GM19099 (cell line): ENCODE measurements around the gene MAP2K7.

Experiments
- POLR2A ChIP-seq: IDR thresholded peaks from 3 replicates; pipeline ENCODE4 v1.6.1; 2011; ENCODE audit warnings: low read depth; ENCODE audit not compliant: insufficient read length; ENCODE audit errors: extremely low read depth

MAP2K7 gene

GRCh38 chr19:7924651-7925170 lies 21.0 kb downstream of the MAP2K7 start:
- TF ChIP-seq POLR2A: no peak

- no peak for TF ChIP-seq POLR2A
These were observed 21.6 kb downstream of the MAP2K7 start for GRCh38 chr19:7925171-7925851.

- no peak for TF ChIP-seq POLR2A
These were observed 22.5 kb downstream of the MAP2K7 start, which contains the start of gene CTXN1 for GRCh38 chr19:7926021-7926726. Gene CTXN1, minus strand, starts transcription at chr19:7926135. Its CDS starts 597 bp downstream, at chr19:7925538.

- TF ChIP-seq POLR2A: no peak
These were observed 23.3 kb downstream of the MAP2K7 start for GRCh38 chr19:7926727-7927604.

GRCh38 chr19:7927605-7928333 lies 24.1 kb downstream of the MAP2K7 start:
- peak; percentile 23 for TF ChIP-seq POLR2A

GRCh38 chr19:7928334-7928706 lies 24.6 kb downstream of the MAP2K7 start:
- no peak for TF ChIP-seq POLR2A

DNA sequence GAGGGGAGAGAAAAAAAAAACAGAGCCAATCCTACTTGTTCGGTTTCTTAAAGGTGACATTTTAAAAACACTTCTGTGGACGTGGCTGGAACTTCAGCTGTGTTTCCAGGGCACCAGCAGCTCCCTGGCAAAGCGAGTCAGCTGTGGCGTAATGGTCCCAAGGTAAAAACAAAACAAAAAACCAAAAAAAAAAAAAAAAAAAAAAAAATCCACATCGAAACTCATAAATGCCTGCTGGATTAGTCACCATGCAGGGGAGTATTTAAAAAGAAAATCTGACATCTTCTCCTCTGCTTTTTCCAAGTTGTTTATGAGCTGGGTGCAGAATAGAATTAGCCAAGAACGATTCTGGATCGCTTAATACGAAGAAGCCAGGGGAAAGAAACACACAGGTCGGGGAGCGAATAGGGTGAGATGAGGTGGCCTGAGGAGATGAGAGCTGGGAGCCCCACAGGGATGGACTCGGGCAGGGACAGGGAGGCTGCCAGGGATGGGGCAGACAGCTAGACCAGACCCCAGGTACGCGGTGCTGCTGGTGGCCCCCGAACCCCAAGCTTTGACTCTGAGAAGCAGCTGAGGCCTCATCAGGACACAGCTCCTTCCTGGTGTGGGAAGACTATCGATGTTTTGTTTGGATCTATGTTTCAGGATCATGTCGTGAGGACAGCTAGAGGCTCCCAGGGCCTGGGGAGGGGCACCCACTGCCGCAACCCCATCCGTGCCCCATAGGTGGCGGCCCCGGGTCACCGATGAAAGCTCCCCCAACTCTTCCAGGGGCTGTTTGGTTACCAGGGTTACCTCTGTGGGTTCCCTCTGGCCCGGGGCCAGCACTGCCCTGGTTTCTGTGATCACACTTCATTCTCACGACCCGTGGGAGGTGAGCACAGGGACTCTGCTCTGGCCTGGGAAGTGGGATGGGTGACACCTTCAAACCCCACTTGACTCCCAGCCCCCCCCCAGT lies 25.3 kb downstream of the MAP2K7 start:
- TF ChIP-seq POLR2A: no peak

DNA sequence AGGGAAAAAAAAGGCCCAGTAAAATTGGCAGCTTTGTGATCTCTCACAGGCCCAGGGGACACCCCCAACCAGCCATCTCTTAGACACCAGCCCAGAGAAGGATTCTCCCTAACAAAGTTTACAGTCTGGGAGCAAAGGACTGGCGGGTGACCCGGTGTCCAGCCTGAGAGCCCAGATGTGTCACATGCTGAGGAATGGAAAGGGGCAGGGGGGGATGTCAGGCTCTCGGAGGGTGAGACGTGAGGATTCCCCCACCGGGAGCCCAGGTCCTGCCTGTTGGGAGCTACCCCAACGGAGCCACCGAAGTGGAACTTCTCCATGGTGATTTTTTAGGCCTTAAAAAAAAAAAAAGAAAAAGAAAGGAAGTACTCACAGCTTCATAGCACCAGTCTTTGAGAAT lies 27.1 kb downstream of the MAP2K7 start:
- TF ChIP-seq POLR2A: no peak

DNA sequence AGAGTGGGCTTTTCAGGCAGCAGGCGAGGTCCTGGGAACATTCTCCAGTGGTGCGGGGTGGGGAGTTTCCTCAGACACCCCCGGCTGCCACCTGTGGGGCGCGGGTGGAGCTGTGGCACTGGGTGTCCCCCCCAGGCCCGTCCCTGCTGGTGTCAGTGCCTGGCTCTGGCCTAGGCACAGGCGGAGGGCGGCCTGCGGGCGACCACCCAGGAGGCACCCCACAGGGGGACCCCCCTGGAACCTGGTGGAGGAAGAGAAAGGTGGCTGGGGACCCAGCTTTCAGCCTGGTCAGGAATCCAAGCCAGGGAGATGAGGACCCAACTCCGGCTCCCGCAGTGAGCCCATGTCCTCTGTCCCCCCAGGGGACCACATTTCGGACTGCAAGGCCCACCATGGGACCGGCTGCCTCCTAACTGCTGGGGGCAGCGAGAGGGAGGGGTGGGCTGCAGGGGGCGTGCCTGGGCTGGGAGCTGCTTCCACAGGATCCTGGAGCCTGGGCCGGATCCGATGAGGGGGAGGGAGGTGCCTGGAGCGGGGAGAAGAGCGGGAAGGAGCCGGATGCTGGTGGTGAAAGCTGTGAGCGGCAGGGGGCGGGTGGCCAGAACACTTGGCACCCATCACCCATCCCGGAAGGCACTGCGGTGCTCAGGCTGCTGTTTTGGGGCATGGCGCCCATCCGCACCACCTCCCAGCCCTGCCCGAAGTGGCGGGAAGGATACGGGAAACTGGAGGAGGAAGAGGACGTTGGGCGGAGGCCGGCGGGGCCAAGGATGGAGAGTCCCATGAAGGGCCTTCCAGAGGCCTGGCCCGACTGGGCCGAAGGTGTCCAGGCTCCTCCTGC lies 27.8 kb downstream of the MAP2K7 start:
- TF ChIP-seq POLR2A: no peak

DNA sequence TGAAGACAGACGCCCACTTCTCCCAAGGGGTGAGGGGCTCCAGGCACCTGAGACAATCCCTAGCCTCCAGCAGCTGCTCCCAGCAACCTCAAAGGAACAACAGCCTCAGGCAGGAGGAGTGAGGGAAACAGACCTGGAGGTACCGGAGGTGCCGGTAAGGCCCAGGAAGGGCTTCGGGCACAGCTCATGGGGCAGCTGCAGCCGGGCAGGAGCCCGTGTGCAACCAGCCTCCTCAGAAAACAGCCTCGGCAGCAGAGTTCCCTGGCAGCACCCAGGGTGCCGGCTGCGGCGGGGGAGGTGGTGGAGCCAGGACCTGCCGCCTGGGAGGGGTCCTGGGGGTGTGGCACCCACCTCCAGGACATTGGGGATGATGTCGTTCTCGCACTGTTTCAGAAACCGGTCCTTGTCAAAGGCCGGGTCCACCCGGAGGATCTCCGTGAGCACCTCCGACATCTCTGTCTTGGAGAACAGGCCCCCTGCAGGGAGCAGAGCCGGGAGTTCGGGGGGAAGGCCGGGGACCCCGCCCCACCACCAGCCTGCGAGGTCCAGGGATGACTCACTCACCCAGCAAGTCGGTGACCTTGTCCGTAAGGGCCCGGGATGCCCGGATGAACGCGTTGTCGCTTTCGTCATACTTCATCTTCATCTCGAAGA lies 28.7 kb downstream of the MAP2K7 start:
- TF ChIP-seq POLR2A: no peak

DNA sequence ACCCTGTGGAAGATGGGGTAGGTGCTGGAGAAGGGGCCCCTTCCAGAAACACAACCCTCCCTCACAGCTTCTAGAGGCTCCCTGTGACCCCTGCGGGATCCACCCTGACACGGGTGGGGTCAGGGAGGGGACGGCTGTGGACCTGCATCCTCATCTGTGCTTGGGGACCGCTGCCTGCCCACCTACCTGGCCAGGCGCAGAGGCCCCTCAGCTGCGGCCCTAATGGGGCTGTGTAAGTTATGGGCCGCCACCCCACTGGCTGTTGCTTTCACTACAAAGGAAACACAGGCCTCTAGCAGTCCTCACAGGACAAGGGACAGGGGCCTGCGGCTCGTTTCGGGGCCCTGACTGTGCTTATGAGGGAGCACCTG lies 29.2 kb downstream of the MAP2K7 start:
- TF ChIP-seq POLR2A: no peak

DNA sequence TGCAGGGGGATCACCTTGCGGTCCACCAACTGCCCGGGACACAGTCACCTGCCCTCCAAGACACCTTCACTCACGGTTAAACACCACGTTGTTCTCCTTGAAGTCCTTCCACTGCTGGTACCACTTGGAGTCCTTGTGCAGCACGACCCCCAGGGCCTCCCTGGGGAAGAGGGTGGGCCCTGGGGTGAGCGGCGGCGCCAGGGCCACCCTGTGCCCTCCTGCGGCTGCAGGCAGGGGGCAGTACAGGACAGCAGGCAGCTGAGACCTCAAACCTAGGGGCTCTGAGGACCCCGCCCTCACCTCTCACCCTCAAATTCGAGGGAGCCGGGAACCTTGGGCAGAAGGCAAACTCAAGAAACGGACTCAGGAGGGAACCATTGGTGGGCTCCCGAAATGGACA lies 29.7 kb downstream of the MAP2K7 start:
- no peak for TF ChIP-seq POLR2A
